Esophagus muscularis mucosa (tissue), 4 donors: ENCODE data around the gene GNAI1. TPM values are rescaled to one million over a fixed set of nuclear protein-coding genes. Genes with fewer than 3 reads are reported as not detected.

Source experiments
- DNase-seq: peaks from one replicate; pipeline ENCODE4 v3.0.0-alpha.2; 2017; ENCODE audit errors: extremely low spot score
- H3K27ac ChIP-seq, 4 donors: fragments of 200-600 bp; sonication (generic); replicated peaks in 1 of 4; 1 replicate in 3 of 4; 2 replicates in 1 of 4; pipeline ENCODE4 v1.5.1; 2016 to 2019; ENCODE audit warnings: mild to moderate bottlenecking in 1 of 4
- H3K27me3 ChIP-seq, 4 donors: fragments of 200-600 bp; sonication (generic); one replicate each; pipeline versions ENCODE4 v1.5.1 to v1.6.0; 2016 to 2019
- H3K36me3 ChIP-seq, 4 donors: fragments of 200-600 bp; sonication (generic); one replicate each; pipeline ENCODE4 v1.5.1; 2016 to 2019
- H3K4me1 ChIP-seq, 4 donors: fragments of 200-600 bp; sonication (generic); one replicate each; pipeline ENCODE4 v1.5.1; 2016 to 2019
- H3K4me3 ChIP-seq, 4 donors: fragments of 200-600 bp; sonication (generic); 1 replicate in 2 of 4; 2 replicates in 2 of 4; pipeline ENCODE4 v1.5.1; 2016 to 2019; ENCODE audit warnings: mild to moderate bottlenecking in 4 of 4, moderate library complexity in 1 of 4
- H3K9me3 ChIP-seq, 4 donors: fragments of 200-600 bp; sonication (generic); 1 replicate in 3 of 4; 2 replicates in 1 of 4; pipeline ENCODE4 v1.5.1; 2016 to 2019
- CTCF ChIP-seq, 3 experiments: fragments of 200-600 bp in 2 of 3; fragments of 450-650 bp in 1 of 3; sonication (generic) in 2 of 3; IDR thresholded peaks; one replicate each; pipeline ENCODE4 v1.5.1; 2017 to 2019; ENCODE audit warnings: antibody characterized with exemption in 3 of 3, mild to moderate bottlenecking in 2 of 3, moderate library complexity in 1 of 3
- EP300 ChIP-seq: sonication (generic); formaldehyde crosslinking; IDR thresholded peaks from one replicate; pipeline ENCODE4 v1.6.1; 2017; ENCODE audit warnings: antibody characterized with exemption
- POLR2A ChIP-seq: fragments of 450-650 bp; IDR thresholded peaks from one replicate; pipeline ENCODE4 v1.6.1; 2017; ENCODE audit warnings: antibody characterized with exemption, moderate library complexity, mild to moderate bottlenecking, low read depth
- POLR2AphosphoS5 ChIP-seq, 2 donors: sonication (generic); formaldehyde crosslinking; IDR thresholded peaks; one replicate each; pipeline ENCODE4 v1.6.1; 2017; ENCODE audit warnings: antibody characterized with exemption in 2 of 2
- WGBS: methylation state at CpG from one replicate; pipeline ENCODE4 v1.1.5; 2018; 5-methylcytosine and 5-hydroxymethylcytosine counted together
- intact Hi-C: fragments of 100-400 bp; cut with DNase I; formaldehyde crosslinking; loops from one replicate; pipeline ENCODE4 v1.15.1; 2023
- total RNA-seq, 4 donors: library from RNA; depleted of rRNA; stranded (reverse); fragments of >200 nt; gene quantifications; one replicate each; pipeline versions ENCODE4 v1.1.0 to v1.2.1, GENCODE V29; 2016

Gene GNAI1
- total RNA-seq, 4 donors from 2014 or later: 61.0 to 141 (median 75.5) TPM

GRCh38 chr7:80230327-80230726 lies 95.7 kb downstream of the GNAI1 start:
- intact Hi-C loops: no loop called here
- Histone ChIP-seq H3K9me3 (no peaks in the 10 kb centered on the region), H3K4me3 (no peak overlapping the region), H3K4me1 (no peaks in the 10 kb centered on the region), H3K36me3 (no peaks in the 10 kb centered on the region), H3K27me3 (no peaks in the 10 kb centered on the region), H3K27ac (no peak overlapping the region)
- TF ChIP-seq POLR2AphosphoS5 (IDR thresholded peaks at IDR 0.05) (no peak), EP300 (no peak), CTCF (IDR thresholded peaks at IDR 0.05) (no peak), POLR2A (no peak)
- no peak for DNase-seq
- WGBS: 88% methylated on average over 2 of the region's 2 CpGs

- intact Hi-C loops: no loop called here
- Histone ChIP-seq H3K27ac (no peak overlapping the region), H3K4me3 (no peak overlapping the region), H3K27me3 (no peaks in the 10 kb centered on the region), H3K9me3 (no peaks in the 10 kb centered on the region), H3K36me3 (no peaks in the 10 kb centered on the region), H3K4me1 (no peaks in the 10 kb centered on the region)
- WGBS: 85% methylated on average over 2 of the region's 2 CpGs
- DNase-seq: no peak
- TF ChIP-seq EP300 (no peak), POLR2A (no peak), CTCF (IDR thresholded peaks at IDR 0.05) (no peak), POLR2AphosphoS5 (IDR thresholded peaks at IDR 0.05) (no peak)
These were observed 97.1 kb downstream of the GNAI1 start for GRCh38 chr7:80231707-80232106.

GRCh38 chr7:80232979-80233724 lies 98.5 kb downstream of the GNAI1 start:
- WGBS: 90% methylated on average over 4 of the region's 4 CpGs
- no peak for TF ChIP-seq EP300
- TF ChIP-seq POLR2AphosphoS5 (IDR thresholded peaks at IDR 0.05): no peak
- no peak for TF ChIP-seq POLR2A
- TF ChIP-seq CTCF (IDR thresholded peaks at IDR 0.05): no peak
- H3K36me3 ChIP-seq: no peaks in the 10 kb centered on the region

GRCh38 chr7:80235334-80235733 lies 100.7 kb downstream of the GNAI1 start:
- H3K4me3 ChIP-seq: no peak overlapping the region
- H3K27me3 ChIP-seq: no peaks in the 10 kb centered on the region
- H3K4me1 ChIP-seq: no peaks in the 10 kb centered on the region
- H3K27ac ChIP-seq: no peak overlapping the region
- intact Hi-C loops: no loop called here
- no peaks in the 10 kb centered on the region for H3K36me3 ChIP-seq
- WGBS: 92% methylated on average over 4 of the region's 4 CpGs
- no peak for DNase-seq
- TF ChIP-seq EP300 (no peak), POLR2AphosphoS5 (IDR thresholded peaks at IDR 0.05) (no peak), CTCF (IDR thresholded peaks at IDR 0.05) (no peak)
- no peaks in the 10 kb centered on the region for H3K9me3 ChIP-seq

More at GRCh38 chr7:80232979-80233724, 98.5 kb downstream of the GNAI1 start:
- H3K9me3 ChIP-seq: no peaks in the 10 kb centered on the region
- H3K4me1 ChIP-seq: no peaks in the 10 kb centered on the region
- H3K27me3 ChIP-seq: no peaks in the 10 kb centered on the region
- DNase-seq: no peak
- no peak overlapping the region for H3K4me3 ChIP-seq
- intact Hi-C loops: no loop called here
- H3K27ac ChIP-seq: no peak overlapping the region

- Histone ChIP-seq H3K9me3 (no peaks in the 10 kb centered on the region), H3K4me3 (no peak overlapping the region), H3K27ac (no peak overlapping the region), H3K4me1 (no peaks in the 10 kb centered on the region), H3K27me3 (no peaks in the 10 kb centered on the region), H3K36me3 (no peaks in the 10 kb centered on the region)
- intact Hi-C loops: no loop called here
- no peak for TF ChIP-seq EP300
- no peak for TF ChIP-seq POLR2AphosphoS5 (IDR thresholded peaks at IDR 0.05)
- no peak for TF ChIP-seq POLR2A
- no peak for TF ChIP-seq CTCF (IDR thresholded peaks at IDR 0.05)
- no peak for DNase-seq
- WGBS: 80% methylated on average over 1 of the region's 1 CpG
These were observed 102.0 kb downstream of the GNAI1 start for GRCh38 chr7:80236681-80237080.
